Measurements from ENCODE around the gene USP2. TPM values are rescaled to one million over a fixed set of nuclear protein-coding genes. Genes with fewer than 3 reads are reported as not detected.

Gene USP2
- polyA plus RNA-seq, 1 donor (not counting 4 experiments of a cell fraction or from before 2014, with no cell fraction given), result 0.35 TPM

DNA sequence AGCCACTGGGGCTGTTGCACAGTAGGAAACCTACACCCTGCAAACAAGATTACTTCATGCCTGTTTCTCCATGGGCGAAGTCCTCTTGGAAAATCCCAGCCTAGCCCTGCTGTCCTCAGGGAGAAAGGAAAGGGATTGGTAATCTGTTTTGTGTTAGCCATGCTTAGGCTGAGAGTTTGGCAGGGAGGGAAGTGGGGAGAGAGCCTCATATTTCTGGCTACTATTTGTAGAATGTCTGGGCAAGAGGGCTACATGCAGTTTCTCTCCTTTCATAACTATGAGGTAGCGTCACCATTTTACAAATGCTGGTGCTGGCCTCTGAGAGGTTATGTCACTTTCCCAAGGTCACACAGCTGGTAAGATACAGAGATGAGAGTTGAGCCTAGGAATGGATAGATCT lies 34.2 kb downstream of the USP2 start:
- Histone ChIP-seq H4K20me1 (ENCODE audit: control insufficient read depth, extremely low read depth, insufficient read depth, low read length) (no peaks in the 10 kb centered on the region), H3K4me1 (ENCODE audit: control insufficient read depth, extremely low read depth, insufficient read depth, low read length) (no peaks in the 10 kb centered on the region), H3K9me1 (ENCODE audit: control insufficient read depth, extremely low read depth, insufficient read depth, low read length) (no peaks in the 10 kb centered on the region), H3K36me3 (ENCODE audit: control insufficient read depth in 2 of 2, extremely low read depth in 1 of 2, insufficient read depth in 2 of 2, low read length in 2 of 2) (no peaks in the 10 kb centered on the region), H3K27me3 (ENCODE audit: control insufficient read depth, extremely low read depth, insufficient read depth, low read length) (peaks cover 11% of the 10 kb centered on the region), H3K9me3 (ENCODE audit: control insufficient read depth, low read depth, low read length) (no peaks in the 10 kb centered on the region), H3K4me3 (ENCODE audit: control insufficient read depth in 2 of 3, extremely low read depth in 1 of 3, insufficient read depth in 2 of 3, low read depth in 1 of 3, low read length in 3 of 3) (no peak overlapping the region), H3K27ac (ENCODE audit: control insufficient read depth, insufficient read depth, low read length) (no peak overlapping the region), H2AFZ (ENCODE audit: control insufficient read depth, low read length) (no peak overlapping the region), H3K4me2 (ENCODE audit: control insufficient read depth, extremely low read depth, insufficient read depth, low read depth, low read length) (no peak overlapping the region), H3K9ac (ENCODE audit: control insufficient read depth, extremely low read depth, insufficient read depth, low read length) (no peak overlapping the region), H3K79me2 (ENCODE audit: control insufficient read depth, insufficient read depth, low read length) (no peaks in the 10 kb centered on the region)
- no peak for DNase-seq (ENCODE audit: low read depth, low spot score)
- FAIRE-seq, result no peak
- no peak for TF ChIP-seq EZH2 (IDR thresholded peaks at IDR 0.05; ENCODE audit: low read length)
- TF ChIP-seq, protein P1, sequence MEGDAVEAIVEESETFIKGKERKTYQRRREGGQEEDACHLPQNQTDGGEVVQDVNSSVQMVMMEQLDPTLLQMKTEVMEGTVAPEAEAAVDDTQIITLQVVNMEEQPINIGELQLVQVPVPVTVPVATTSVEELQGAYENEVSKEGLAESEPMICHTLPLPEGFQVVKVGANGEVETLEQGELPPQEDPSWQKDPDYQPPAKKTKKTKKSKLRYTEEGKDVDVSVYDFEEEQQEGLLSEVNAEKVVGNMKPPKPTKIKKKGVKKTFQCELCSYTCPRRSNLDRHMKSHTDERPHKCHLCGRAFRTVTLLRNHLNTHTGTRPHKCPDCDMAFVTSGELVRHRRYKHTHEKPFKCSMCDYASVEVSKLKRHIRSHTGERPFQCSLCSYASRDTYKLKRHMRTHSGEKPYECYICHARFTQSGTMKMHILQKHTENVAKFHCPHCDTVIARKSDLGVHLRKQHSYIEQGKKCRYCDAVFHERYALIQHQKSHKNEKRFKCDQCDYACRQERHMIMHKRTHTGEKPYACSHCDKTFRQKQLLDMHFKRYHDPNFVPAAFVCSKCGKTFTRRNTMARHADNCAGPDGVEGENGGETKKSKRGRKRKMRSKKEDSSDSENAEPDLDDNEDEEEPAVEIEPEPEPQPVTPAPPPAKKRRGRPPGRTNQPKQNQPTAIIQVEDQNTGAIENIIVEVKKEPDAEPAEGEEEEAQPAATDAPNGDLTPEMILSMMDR (optimal IDR thresholded peaks at IDR 0.05 in 1 of 3, IDR thresholded peaks at IDR 0.05 in 1 of 3, conservative IDR thresholded peaks at IDR 0.05 in 1 of 3; ENCODE audit: extremely low read depth in 1 of 3, insufficient read depth in 2 of 3, low read length in 3 of 3), result no peak
- dilution Hi-C loops (cut with MboI; ENCODE audit: extremely low pct_ligation_motif_present, low sequenced_read_pairs), result no loop called here

DNA sequence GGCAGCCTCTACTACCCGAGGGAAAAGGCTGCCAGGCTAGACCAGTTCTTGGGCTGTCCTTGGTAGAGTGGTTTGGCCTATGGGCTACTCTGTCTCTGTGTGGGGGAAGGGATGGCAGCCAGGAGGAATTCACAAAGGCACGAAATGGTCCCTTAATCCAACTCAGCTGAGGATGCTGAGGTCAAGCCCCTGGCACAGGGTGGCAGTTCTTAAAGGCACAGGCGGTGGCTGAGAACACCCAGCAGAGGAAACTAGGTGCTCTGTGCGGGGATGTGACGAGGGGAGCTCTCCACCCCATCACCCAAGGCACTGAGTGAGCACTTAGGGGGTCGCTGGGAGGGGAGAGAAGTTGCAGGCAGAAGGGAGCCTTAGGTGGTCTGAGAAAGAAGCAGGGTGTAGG lies 34.9 kb downstream of the USP2 start, which contains the start of gene MFRP:
Gene MFRP (minus strand): TSS at position 101 of the 400 bp plus-strand sequence. CDS start 192 bp downstream, outside the sequence.
- Histone ChIP-seq H3K79me2 (ENCODE audit: control insufficient read depth, insufficient read depth, low read length) (no peaks in the 10 kb centered on the region), H3K4me1 (ENCODE audit: control insufficient read depth, extremely low read depth, insufficient read depth, low read length) (no peaks in the 10 kb centered on the region), H3K9ac (ENCODE audit: control insufficient read depth, extremely low read depth, insufficient read depth, low read length) (no peak within 1 kb of the TSS), H3K4me3 (ENCODE audit: control insufficient read depth in 2 of 3, extremely low read depth in 1 of 3, insufficient read depth in 2 of 3, low read depth in 1 of 3, low read length in 3 of 3) (no peak within 1 kb of the TSS), H2AFZ (ENCODE audit: control insufficient read depth, low read length) (no peak within 1 kb of the TSS), H3K9me3 (ENCODE audit: control insufficient read depth, low read depth, low read length) (no peaks in the 10 kb centered on the region), H3K36me3 (ENCODE audit: control insufficient read depth in 2 of 2, extremely low read depth in 1 of 2, insufficient read depth in 2 of 2, low read length in 2 of 2) (no peaks in the 10 kb centered on the region), H3K27me3 (ENCODE audit: control insufficient read depth, extremely low read depth, insufficient read depth, low read length) (peaks cover 17% of the 10 kb centered on the region), H3K9me1 (ENCODE audit: control insufficient read depth, extremely low read depth, insufficient read depth, low read length) (no peaks in the 10 kb centered on the region), H3K27ac (ENCODE audit: control insufficient read depth, insufficient read depth, low read length) (no peak within 1 kb of the TSS), H4K20me1 (ENCODE audit: control insufficient read depth, extremely low read depth, insufficient read depth, low read length) (no peaks in the 10 kb centered on the region), H3K4me2 (ENCODE audit: control insufficient read depth, extremely low read depth, insufficient read depth, low read depth, low read length) (no peak within 1 kb of the TSS)
- dilution Hi-C loops (cut with MboI; ENCODE audit: extremely low pct_ligation_motif_present, low sequenced_read_pairs), result no loop called here
- DNase-seq (ENCODE audit: low read depth, low spot score), result no peak
- no peak for TF ChIP-seq EZH2 (IDR thresholded peaks at IDR 0.05; ENCODE audit: low read length)
- TF ChIP-seq, protein P1 (optimal IDR thresholded peaks at IDR 0.05 in 1 of 3, IDR thresholded peaks at IDR 0.05 in 1 of 3, conservative IDR thresholded peaks at IDR 0.05 in 1 of 3; ENCODE audit: extremely low read depth in 1 of 3, insufficient read depth in 2 of 3, low read length in 3 of 3), result no peak
- FAIRE-seq, result no peak
